ENCODE data around the gene MAPK8.

- TF ChIP-seq CTCF (IDR thresholded peaks at IDR 0.05) = no peak
- TF ChIP-seq ZFX (IDR thresholded peaks at IDR 0.05; ENCODE audit: borderline replicate concordance) = no peak
Measured at GRCh38 chr10:48423884-48424283, 117.4 kb downstream of the MAPK8 start.

All from 22Rv1 (cell line).